H1 (cell line): Measurements from ENCODE around the gene STARD3NL. TPM values are rescaled to one million over a fixed set of nuclear protein-coding genes. Genes with fewer than 3 reads are reported as not detected.

Source experiments
- CTCF ChIA-PET: fragments of 300-600 bp; sonication (Branson Sonifier 250); formaldehyde crosslinking; loops from one replicate; lab custom pipeline; 2021; ENCODE audit not compliant: partially characterized antibody; lab: Charles Lee
- POLR2A ChIA-PET: fragments of 300-600 bp; sonication (Branson Sonifier 250); formaldehyde crosslinking; loops from one replicate; lab custom pipeline; 2021; ENCODE audit warnings: inconsistent platforms; ENCODE audit not compliant: partially characterized antibody; lab: Charles Lee
- DNase-seq, 2 experiments: peaks; one replicate each; pipeline versions ENCODE4 v3.0.0 to v3.0.0-alpha.2; 2010 to 2022; ENCODE audit warnings: low spot score in 2 of 2, low read depth in 1 of 2, mixed read lengths in 1 of 2
- FAIRE-seq: peaks from 2 replicates; lab custom pipeline; 2011; peaks lifted over from hg19 to GRCh38; lab: Jason Lieb, UNC
- H2AFZ ChIP-seq: 2 replicates; pipeline ENCODE4 v1.8.1; 2012; ENCODE audit warnings: low read length, inconsistent platforms
- H2AK5ac ChIP-seq: 2 replicates; pipeline ENCODE4 v1.6.1; 2013; ENCODE audit warnings: low read depth, low read length
- H2BK120ac ChIP-seq: replicated peaks from 2 replicates; pipeline ENCODE3; 2013; ENCODE audit warnings: low read depth, low read length, inconsistent platforms
- H2BK12ac ChIP-seq: 2 replicates; pipeline ENCODE4 v1.6.1; 2013; ENCODE audit warnings: low read depth, low read length
- H2BK15ac ChIP-seq: 2 replicates; pipeline ENCODE4 v1.6.1; 2013; ENCODE audit warnings: low read length
- H2BK20ac ChIP-seq: 2 replicates; pipeline ENCODE4 v1.6.1; 2013; ENCODE audit warnings: low read length
- H2BK5ac ChIP-seq: 2 replicates; pipeline ENCODE4 v1.6.1; 2013; ENCODE audit warnings: low read depth, low read length
- H3K14ac ChIP-seq: 2 replicates; pipeline ENCODE4 v1.6.1; 2013; ENCODE audit warnings: inconsistent platforms; ENCODE audit not compliant: insufficient read length
- H3K18ac ChIP-seq: 2 replicates; pipeline ENCODE4 v1.6.1; 2013; ENCODE audit warnings: low read length; ENCODE audit errors: extremely low read depth
- H3K23ac ChIP-seq: 2 replicates; pipeline ENCODE4 v1.6.1; 2013; ENCODE audit warnings: inconsistent platforms; ENCODE audit not compliant: insufficient read length
- H3K23me2 ChIP-seq: 2 replicates; pipeline ENCODE4 v1.6.1; 2013; ENCODE audit warnings: low read depth, low read length
- H3K27ac ChIP-seq: 2 replicates; pipeline ENCODE4 v1.6.1; 2011; ENCODE audit warnings: low read depth, low read length, inconsistent platforms
- H3K27me3 ChIP-seq, 4 experiments: replicated peaks in 1 of 4; 1 replicate in 1 of 4; 2 replicates in 3 of 4; pipeline versions ENCODE4 v1.6.1 to v1.8.1; 2011 to 2013; ENCODE audit warnings: low read length in 3 of 4, mild to moderate bottlenecking in 3 of 4, inconsistent platforms in 2 of 4, mixed read lengths in 2 of 4, moderate library complexity in 1 of 4; ENCODE audit not compliant: control insufficient read depth in 3 of 4, insufficient read depth in 3 of 4; ENCODE audit errors: extremely low read depth in 1 of 4
- H3K36me3 ChIP-seq, 4 experiments: 2 replicates each; pipeline versions ENCODE4 v1.6.1 to v1.8.1; 2011 to 2013; ENCODE audit warnings: mild to moderate bottlenecking in 4 of 4, low read length in 3 of 4, moderate library complexity in 2 of 4, control low read depth in 1 of 4, inconsistent platforms in 1 of 4; ENCODE audit not compliant: insufficient read depth in 4 of 4, control insufficient read depth in 2 of 4
- H3K4ac ChIP-seq: replicated peaks from 2 replicates; pipeline ENCODE3; 2013; ENCODE audit warnings: low read length, low read depth, mixed read lengths, inconsistent platforms; ENCODE audit not compliant: insufficient read length
- H3K4me1 ChIP-seq, 4 experiments: replicated peaks in 1 of 4; 1 replicate in 1 of 4; 2 replicates in 3 of 4; pipeline versions ENCODE4 v1.6.1 to v1.8.1; 2011 to 2013; ENCODE audit warnings: low read length in 3 of 4, inconsistent platforms in 2 of 4, mixed read lengths in 1 of 4; ENCODE audit not compliant: insufficient read depth in 4 of 4, control insufficient read depth in 3 of 4
- H3K4me2 ChIP-seq, 2 experiments: 2 replicates each; pipeline versions ENCODE4 v1.6.1 to v1.8.1; 2011 to 2013; ENCODE audit warnings: low read depth in 2 of 2, low read length in 2 of 2, control low read depth in 1 of 2, inconsistent platforms in 1 of 2, mild to moderate bottlenecking in 1 of 2; ENCODE audit not compliant: insufficient read depth in 1 of 2
- H3K4me3 ChIP-seq, 4 experiments: fragments of 200-600, 300-600 bp in 1 of 4; sonication (generic), shearing (Covaris generic), sonication (Bioruptor Twin) in 1 of 4; 2 replicates each; pipeline versions ENCODE4 v1.5.1 to v1.8.1; 2011 to 2016; ENCODE audit warnings: low read length in 4 of 4, low read depth in 3 of 4, control low read depth in 2 of 4, inconsistent platforms in 2 of 4, mild to moderate bottlenecking in 2 of 4, mixed read lengths in 1 of 4, moderate library complexity in 1 of 4; ENCODE audit not compliant: insufficient read depth in 2 of 4; ENCODE audit errors: extremely low read depth in 1 of 4
- H3K56ac ChIP-seq: replicated peaks from 2 replicates; pipeline ENCODE3; 2013; ENCODE audit warnings: low read depth, mild to moderate bottlenecking, mixed read lengths, low read length, inconsistent platforms; ENCODE audit not compliant: insufficient read length
- H3K79me1 ChIP-seq: 2 replicates; pipeline ENCODE4 v1.6.1; 2013; ENCODE audit warnings: low read depth, low read length, control low read depth
- H3K79me2 ChIP-seq, 2 experiments: 2 replicates each; pipeline versions ENCODE4 v1.6.1 to v1.8.1; 2012 to 2013; ENCODE audit warnings: low read length in 2 of 2, mild to moderate bottlenecking in 2 of 2, inconsistent platforms in 1 of 2; ENCODE audit not compliant: insufficient read depth in 2 of 2, control insufficient read depth in 1 of 2
- H3K9ac ChIP-seq, 4 experiments: replicated peaks in 1 of 4; 1 replicate in 1 of 4; 2 replicates in 3 of 4; pipeline versions ENCODE4 v1.6.1 to v1.8.1; 2011 to 2013; ENCODE audit warnings: low read depth in 3 of 4, low read length in 3 of 4, control low read depth in 2 of 4, mild to moderate bottlenecking in 2 of 4, moderate library complexity in 2 of 4, inconsistent platforms in 1 of 4; ENCODE audit errors: extremely low read depth in 1 of 4
- H3K9me3 ChIP-seq, 2 experiments: 2 replicates each; pipeline versions ENCODE4 v1.6.1 to v1.8.1; 2012 to 2013; ENCODE audit warnings: mild to moderate bottlenecking in 2 of 2, moderate library complexity in 2 of 2, control low read depth in 1 of 2, inconsistent platforms in 1 of 2, low read depth in 1 of 2, low read length in 1 of 2, mixed read lengths in 1 of 2; ENCODE audit not compliant: insufficient read depth in 2 of 2
- H4K20me1 ChIP-seq, 2 experiments: replicated peaks in 1 of 2; 2 replicates each; pipeline versions ENCODE3 to v1.8.1; 2011 to 2013; ENCODE audit warnings: inconsistent platforms in 2 of 2, low read length in 2 of 2, mild to moderate bottlenecking in 1 of 2; ENCODE audit not compliant: insufficient read depth in 2 of 2, control insufficient read depth in 1 of 2
- H4K5ac ChIP-seq: 2 replicates; pipeline ENCODE4 v1.6.1; 2013; ENCODE audit warnings: low read length, low read depth, mixed read lengths, inconsistent platforms; ENCODE audit not compliant: insufficient read length
- H4K8ac ChIP-seq: 2 replicates; pipeline ENCODE4 v1.8.0; 2013; ENCODE audit warnings: mild to moderate bottlenecking, moderate library complexity, low read length, inconsistent platforms; ENCODE audit not compliant: insufficient read depth; ENCODE audit errors: extremely low read depth
- H4K91ac ChIP-seq: replicated peaks from 2 replicates; pipeline ENCODE3; 2013; ENCODE audit warnings: low read length, mixed read lengths, inconsistent platforms; ENCODE audit not compliant: insufficient read length
- CBX5 ChIP-seq: fragments of 300-800, 300-1000 bp; sonication (generic); IDR thresholded peaks from 2 replicates; pipeline ENCODE4 v1.7.1; 2016; ENCODE audit warnings: antibody characterized with exemption, low read length, low read depth
- KDM4A ChIP-seq: IDR thresholded peaks from one replicate; pipeline ENCODE4 v1.7.1; 2012; ENCODE audit warnings: low read depth, mild to moderate bottlenecking, moderate library complexity, low read length, inconsistent platforms; ENCODE audit not compliant: severe bottlenecking
- RFX5 ChIP-seq: IDR thresholded peaks from 2 replicates; pipeline ENCODE4 v1.6.1; 2011; ENCODE audit warnings: low read depth, low read length, improper control_type of control experiment, borderline replicate concordance
- SP4 ChIP-seq: IDR thresholded peaks from 2 replicates; pipeline ENCODE4 v1.6.1; 2012; ENCODE audit warnings: low read length, inconsistent platforms
- ZNF274 ChIP-seq: IDR thresholded peaks from 2 replicates; pipeline ENCODE4 v1.7.0; 2012; ENCODE audit warnings: low read length, borderline replicate concordance; ENCODE audit errors: extremely low read depth
- WGBS, 2 experiments: shearing (Covaris generic) in 1 of 2; methylation state at CpG; one replicate each; pipeline versions ENCODE4 v1.1.6 to v1.1.7; 2013 to 2015; ENCODE audit warnings: low lambda C conversion rate in 2 of 2, mixed read lengths in 2 of 2, inconsistent platforms in 1 of 2, low coverage in 1 of 2, missing lambda C conversion rate in 1 of 2; ENCODE audit not compliant: insufficient replicate concordance in 2 of 2, insufficient coverage in 1 of 2, insufficient read length in 1 of 2; ENCODE audit errors: extremely low coverage in 1 of 2, missing lambda C conversion rate in 1 of 2; 5-methylcytosine and 5-hydroxymethylcytosine counted together
- polyA plus RNA-seq, 7 experiments: library from polyadenylated mRNA; depleted of rRNA in 3 of 7; stranded (reverse) in 5 of 7; unstranded in 2 of 7; fragments of >200 nt in 5 of 7; fragments of 200-250 nt in 2 of 7; gene quantifications; 1 replicate in 5 of 7; 2 replicates in 1 of 7; 4 replicates in 1 of 7; pipeline versions ENCODE4 v1.2.1 to v1.2.3, GENCODE V29; 2011 to 2013; ENCODE audit warnings: missing spikeins in 2 of 7, mixed read lengths in 2 of 7
- total RNA-seq: library from RNA; stranded (reverse); fragmentation: NEBNext Ultra II Directional; extraction: Animal tissue kit (Norgen Biotek cat#: 25700); gene quantifications from 2 replicates; pipeline ENCODE4 v1.2.1, GENCODE V29; 2021
- TF ChIP-seq, protein P1 (sequence below): IDR thresholded peaks from 2 replicates; pipeline ENCODE4 v1.6.1; 2012; ENCODE audit warnings: low read length, inconsistent platforms

Gene STARD3NL
- total and polyA plus RNA-seq, 2 of the 8 experiments (the other 6 are each of a cell fraction or from before 2014, with no cell fraction given) = 27.1 to 40.5 TPM

DNA sequence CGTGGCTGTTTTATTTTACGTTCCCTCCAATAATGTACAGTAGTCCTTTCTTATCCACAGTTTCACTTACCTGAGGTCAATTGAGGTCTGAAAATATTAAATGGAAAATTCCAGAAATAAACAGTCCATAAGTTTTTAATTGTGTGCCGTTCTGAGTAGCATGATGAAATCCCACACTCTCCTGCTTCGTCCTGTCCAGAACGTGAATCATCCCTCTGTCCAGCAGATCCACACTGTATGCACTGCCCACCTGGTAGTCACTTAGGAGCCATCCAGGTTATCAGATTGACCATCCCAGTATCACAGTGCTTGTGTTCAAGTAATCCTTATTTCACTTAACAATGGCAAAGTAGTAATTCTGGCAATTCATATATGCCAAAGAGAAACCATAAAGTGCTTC lies 46.3 kb downstream of the STARD3NL start:
- Histone ChIP-seq H2BK12ac (no peak overlapping the region), H4K8ac (no peak overlapping the region), H3K79me2 (no peaks in the 10 kb centered on the region), H2BK15ac (no peak overlapping the region), H3K14ac (no peak overlapping the region), H3K23me2 (no peaks in the 10 kb centered on the region), H3K79me1 (no peaks in the 10 kb centered on the region), H2AK5ac (no peak overlapping the region), H3K56ac (no peak overlapping the region), H3K36me3 (peaks cover 0 to 15% (median 11%) of the 10 kb centered on the region in 4 experiments; a peak in 5 of 8 replicates), H4K20me1 (no peaks in the 10 kb centered on the region), H2BK120ac (no peak overlapping the region), H3K4me3 (no peak overlapping the region), H3K23ac (no peak overlapping the region), H4K5ac (no peak overlapping the region), H3K9me3 (no peaks in the 10 kb centered on the region), H3K4me2 (no peak overlapping the region), H3K9ac (no peak overlapping the region), H2BK20ac (no peak overlapping the region), H3K27ac (no peak overlapping the region), H2AFZ (no peak overlapping the region)
- POLR2A ChIA-PET = no interaction called here
- FAIRE-seq = no peak
- no peak for DNase-seq
- CTCF ChIA-PET = interaction anchor here (1.7 to 5.6 kb wide), 3 partner anchors 104 to 116 kb away, joined by 3 to 51 read pairs (median 30); no protein-coding TSS in a partner anchor
- TF ChIP-seq, protein P1, sequence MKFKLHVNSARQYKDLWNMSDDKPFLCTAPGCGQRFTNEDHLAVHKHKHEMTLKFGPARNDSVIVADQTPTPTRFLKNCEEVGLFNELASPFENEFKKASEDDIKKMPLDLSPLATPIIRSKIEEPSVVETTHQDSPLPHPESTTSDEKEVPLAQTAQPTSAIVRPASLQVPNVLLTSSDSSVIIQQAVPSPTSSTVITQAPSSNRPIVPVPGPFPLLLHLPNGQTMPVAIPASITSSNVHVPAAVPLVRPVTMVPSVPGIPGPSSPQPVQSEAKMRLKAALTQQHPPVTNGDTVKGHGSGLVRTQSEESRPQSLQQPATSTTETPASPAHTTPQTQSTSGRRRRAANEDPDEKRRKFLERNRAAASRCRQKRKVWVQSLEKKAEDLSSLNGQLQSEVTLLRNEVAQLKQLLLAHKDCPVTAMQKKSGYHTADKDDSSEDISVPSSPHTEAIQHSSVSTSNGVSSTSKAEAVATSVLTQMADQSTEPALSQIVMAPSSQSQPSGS = no peak
- TF ChIP-seq CBX5 = no peak
- TF ChIP-seq KDM4A = no peak
- no peak for TF ChIP-seq RFX5
- TF ChIP-seq ZNF274 = no peak
- TF ChIP-seq SP4 = no peak
- TF ChIP-seq, all 59 proteins: peak for 0
- Histone ChIP-seq H3K18ac (no peak overlapping the region), H2BK5ac (no peak overlapping the region), H3K4me1 (peaks cover 0 to 2% (median 0%) of the 10 kb centered on the region in 4 experiments; a peak in 1 of 7 replicates), H3K4ac (no peak overlapping the region), H3K27me3 (no peaks in the 10 kb centered on the region), H4K91ac (no peak overlapping the region)
- 90% methylated on average over 5 of the region's 5 CpGs; no CpG with 5 or more reads in 1 of the 2 experiments for WGBS, 2 experiments
